SK-N-SH (cell line): ENCODE results near the gene FRMD8. TPM values are rescaled to one million over a fixed set of nuclear protein-coding genes. Genes with fewer than 3 reads are reported as not detected.

Source experiments
- CTCF ChIA-PET: fragments of 300-600, 350-600 bp; formaldehyde crosslinking; extraction: SDS; loops from one replicate; lab custom pipeline; 2021; lab: Yijun Ruan, JAX
- POLR2A ChIA-PET: fragments of 350-600 bp; sonication (Branson Sonifier 250); formaldehyde crosslinking; extraction: SDS; loops from one replicate; lab custom pipeline; 2020; ENCODE audit warnings: antibody characterized with exemption, inconsistent platforms; lab: Yijun Ruan, JAX
- DNase-seq: peaks from one replicate; pipeline ENCODE4 v3.0.0; 2012
- H2AFZ ChIP-seq: fragments of 200-600 bp; sonication (generic); 2 replicates; pipeline ENCODE4 v1.8.1; 2016; ENCODE audit warnings: antibody characterized with exemption, mild to moderate bottlenecking, low read depth
- H3F3A ChIP-seq: fragments of 200-600 bp; sonication (generic); replicated peaks from 2 replicates; pipeline ENCODE3; 2016; ENCODE audit warnings: antibody characterized with exemption, mild to moderate bottlenecking; ENCODE audit not compliant: insufficient read depth
- H3K27ac ChIP-seq, 2 experiments: fragments of 200-500 bp in 1 of 2; fragments of 200-600 bp in 1 of 2; sonication (Bioruptor generic) in 1 of 2; sonication (generic), shearing (Covaris generic) in 1 of 2; 2 replicates each; pipeline versions ENCODE4 v1.5.1 to v1.6.1; 2014 to 2016; ENCODE audit warnings: low read depth in 2 of 2, inconsistent platforms in 1 of 2, low read length in 1 of 2, mild to moderate bottlenecking in 1 of 2, mixed read lengths in 1 of 2
- H3K27me3 ChIP-seq: fragments of 200-600 bp; sonication (generic), shearing (Covaris generic); 2 replicates; pipeline ENCODE4 v1.6.1; 2016; ENCODE audit warnings: mixed run types; ENCODE audit not compliant: insufficient read depth
- H3K36me3 ChIP-seq, 2 experiments: fragments of 200-500 bp in 1 of 2; fragments of 200-600 bp in 1 of 2; sonication (Bioruptor generic) in 1 of 2; sonication (generic) in 1 of 2; replicated peaks in 1 of 2; 2 replicates each; pipeline versions ENCODE3 to v1.5.1; 2014 to 2016; ENCODE audit warnings: low read length in 1 of 2, mild to moderate bottlenecking in 1 of 2; ENCODE audit not compliant: insufficient read depth in 2 of 2, control insufficient read depth in 1 of 2
- H3K4me1 ChIP-seq, 2 experiments: fragments of 200-500 bp in 1 of 2; fragments of 200-600 bp in 1 of 2; sonication (Bioruptor generic) in 1 of 2; sonication (generic), shearing (Covaris generic) in 1 of 2; 2 replicates each; pipeline versions ENCODE4 v1.5.1 to v1.6.1; 2014 to 2016; ENCODE audit warnings: low read depth in 1 of 2, low read length in 1 of 2, mixed run types in 1 of 2; ENCODE audit not compliant: insufficient read depth in 2 of 2, control insufficient read depth in 1 of 2
- H3K4me2 ChIP-seq: fragments of 200-600 bp; sonication (generic), shearing (Covaris generic); 2 replicates; pipeline ENCODE4 v1.6.1; 2017; ENCODE audit warnings: mixed run types
- H3K4me3 ChIP-seq, 2 experiments: fragments of 200-500 bp in 1 of 2; fragments of 200-600 bp in 1 of 2; sonication (Bioruptor generic) in 1 of 2; sonication (generic), shearing (Covaris generic) in 1 of 2; 2 replicates each; pipeline versions ENCODE4 v1.5.1 to v1.8.1; 2014 to 2016; ENCODE audit warnings: low read depth in 2 of 2, inconsistent platforms in 1 of 2, low read length in 1 of 2, mild to moderate bottlenecking in 1 of 2, mixed read lengths in 1 of 2, moderate library complexity in 1 of 2
- H3K79me2 ChIP-seq: fragments of 200-600 bp; sonication (generic); 2 replicates; pipeline ENCODE4 v1.8.1; 2017; ENCODE audit warnings: mild to moderate bottlenecking; ENCODE audit not compliant: insufficient read depth
- H3K9ac ChIP-seq: fragments of 200-600 bp; sonication (generic); 2 replicates; pipeline ENCODE4 v1.6.1; 2017; ENCODE audit warnings: mixed run types
- H3K9me2 ChIP-seq: fragments of 200-600 bp; sonication (generic); 2 replicates; pipeline ENCODE4 v1.6.1; 2017; ENCODE audit warnings: mixed run types
- H3K9me3 ChIP-seq: fragments of 200-600 bp; sonication (generic); 2 replicates; pipeline ENCODE4 v1.6.1; 2017; ENCODE audit warnings: mixed run types, mild to moderate bottlenecking, moderate library complexity
- H4K20me1 ChIP-seq: fragments of 200-600 bp; sonication (generic); 2 replicates; pipeline ENCODE4 v1.6.1; 2017; ENCODE audit warnings: mild to moderate bottlenecking, mixed run types; ENCODE audit not compliant: insufficient read depth
- CHD2 ChIP-seq: fragments of 150-350 bp; IDR thresholded peaks from 2 replicates; pipeline ENCODE4 v1.6.1; 2018; ENCODE audit warnings: low read length; ENCODE audit not compliant: partially characterized antibody
- GATA2 ChIP-seq: sonication (generic); formaldehyde crosslinking; IDR thresholded peaks from 2 replicates; pipeline ENCODE4 v1.5.0; 2020; ENCODE audit warnings: mild to moderate bottlenecking, missing genetic modification reagents
- JUND ChIP-seq: IDR thresholded peaks from 2 replicates; pipeline ENCODE4 v1.4.0; 2012
- MXI1 ChIP-seq: IDR thresholded peaks from 2 replicates; pipeline ENCODE4 v1.6.1; 2012; ENCODE audit warnings: mild to moderate bottlenecking, low read depth, low read length, improper control_type of control experiment
- PBX3 ChIP-seq: IDR thresholded peaks from 2 replicates; pipeline ENCODE4; 2012
- POLR2AphosphoS5 ChIP-seq: IDR thresholded peaks from 2 replicates; pipeline ENCODE4 v1.6.1; 2012; ENCODE audit warnings: low read depth, low read length
- RCOR1 ChIP-seq: fragments of 150-350 bp; IDR thresholded peaks from 2 replicates; pipeline ENCODE4 v1.6.1; 2017; ENCODE audit warnings: antibody characterized with exemption, low read length
- SIN3A ChIP-seq: IDR thresholded peaks from 2 replicates; pipeline ENCODE4 v1.6.1; 2012; ENCODE audit warnings: low read depth, mild to moderate bottlenecking, low read length, moderate library complexity, borderline replicate concordance
- TAF1 ChIP-seq: IDR thresholded peaks from 2 replicates; pipeline ENCODE4 v1.6.1; 2012; ENCODE audit warnings: low read depth, mild to moderate bottlenecking, low read length, moderate library complexity, borderline replicate concordance
- TEAD4 ChIP-seq: IDR thresholded peaks from 2 replicates; pipeline ENCODE4 v1.4.0; 2012; ENCODE audit warnings: mild to moderate bottlenecking, borderline replicate concordance; ENCODE audit not compliant: insufficient read depth
- USF1 ChIP-seq: IDR thresholded peaks from 2 replicates; pipeline ENCODE4 v1.4.0; 2012; ENCODE audit warnings: low read depth, borderline replicate concordance
- WGBS: methylation state at CpG from one replicate; pipeline ENCODE4 v1.1.6; 2017; ENCODE audit warnings: low lambda C conversion rate; 5-methylcytosine and 5-hydroxymethylcytosine counted together
- polyA plus RNA-seq, 3 experiments: library from polyadenylated mRNA; depleted of rRNA; stranded (reverse); fragments of >200 nt; gene quantifications; 2 replicates each; pipeline ENCODE4 v1.2.3, GENCODE V29; 2012

Gene FRMD8
- polyA plus RNA-seq, 1 of the 3 experiments (the other 2 are of a cell fraction) = 19.0 TPM

GRCh38 chr11:65430406-65431217 lies 44.2 kb downstream of the FRMD8 start:
- H3K9me3 ChIP-seq = no peaks in the 10 kb centered on the region
- H3K36me3 ChIP-seq = peaks cover 71 to 98% of the 10 kb centered on the region in 2 experiments
- 45% methylated on average over 6 of the region's 6 CpGs for WGBS
- POLR2A ChIA-PET = interaction anchor here (1.0 to 17.2 kb wide), 3 partner anchors 13 to 68 kb away, joined by 3 to 1027 read pairs (median 3); partner anchors contain the start of gene MALAT1
- TF ChIP-seq JUND (peak; percentile 15), TAF1 (no peak)
- TF ChIP-seq, all 33 proteins: peak for 1
- H3K27ac ChIP-seq = peak overlapping the region; percentile 100
- H3K4me2 ChIP-seq = peak overlapping the region; percentile 94
- DNase-seq = no peak
- H3K79me2 ChIP-seq = peaks cover 100% of the 10 kb centered on the region
- H3K9me2 ChIP-seq = no peaks in the 10 kb centered on the region
- peaks cover 100% of the 10 kb centered on the region for H4K20me1 ChIP-seq
- H3K4me3 ChIP-seq = peak overlapping the region; percentile 77 to 83
- H3F3A ChIP-seq = peaks cover 99% of the 10 kb centered on the region
- no peaks in the 10 kb centered on the region for H3K27me3 ChIP-seq
- peak overlapping the region; percentile 98 for H3K9ac ChIP-seq
- CTCF ChIA-PET = interaction anchor here (0.9 to 2.5 kb wide), 4 partner anchors 13 to 81 kb away, joined by 3 to 11 read pairs (median 4); no protein-coding TSS in a partner anchor
- H2AFZ ChIP-seq = no peak overlapping the region
- H3K4me1 ChIP-seq = peaks cover 4 to 40% of the 10 kb centered on the region in 2 experiments; a peak in 2 of 4 replicates

GRCh38 chr11:65431451-65432099 lies 45.1 kb downstream of the FRMD8 start:
- Histone ChIP-seq H4K20me1 (peaks cover 100% of the 10 kb centered on the region), H3K79me2 (peaks cover 100% of the 10 kb centered on the region), H3K36me3 (peaks cover 71 to 98% of the 10 kb centered on the region in 2 experiments), H3K4me3 (peak overlapping the region; percentile 77 to 83; a peak in 3 of 4 replicates), H2AFZ (no peak overlapping the region), H3K4me2 (peak overlapping the region; percentile 94), H3K9me3 (no peaks in the 10 kb centered on the region), H3K27me3 (no peaks in the 10 kb centered on the region), H3K27ac (peak overlapping the region; percentile 32 to 100; a peak in 3 of 4 replicates), H3K9me2 (no peaks in the 10 kb centered on the region), H3K4me1 (peaks cover 4 to 41% of the 10 kb centered on the region in 2 experiments; a peak in 2 of 4 replicates), H3F3A (peaks cover 99% of the 10 kb centered on the region), H3K9ac (peak overlapping the region; percentile 98)
- ChIA-PET POLR2A (interaction anchor here (1.0 kb wide), 1 partner anchor 9 kb away, joined by 5 read pairs; the partner anchor contains the start of gene NEAT1), CTCF (interaction anchor here (1.0 to 1.1 kb wide), 3 partner anchors 15 to 17 kb away, joined by 3 to 4 read pairs (median 4); no protein-coding TSS in a partner anchor)
- no peak for DNase-seq
- 49% methylated on average over 4 of the region's 4 CpGs for WGBS
- TF ChIP-seq RCOR1 (no peak), TEAD4 (no peak), PBX3 (peak; percentile 13; the same call in 1 of the 2 replicates), POLR2AphosphoS5 (peak; percentile 21), CHD2 (no peak), GATA2 (no peak), MXI1 (no peak), JUND (peak; percentile 5; the same call in 1 of the 2 replicates), USF1 (no peak), SIN3A (no peak)
